GM21447 (cell line): ENCODE measurements around the gene RAET1G.
"Not testable (repeated sequence)": the region's sequence is repeated elsewhere in the genome, so short reads cannot be mapped to it uniquely, and the experiment has no call there.

ENCODE experiments used
- ATAC-seq: cut with Tn5 transposase; IDR thresholded peaks from one replicate; pipeline ENCODE4 v1.9.1; 2021; ENCODE audit not compliant: unreplicated experiment

RAET1G gene

DNA sequence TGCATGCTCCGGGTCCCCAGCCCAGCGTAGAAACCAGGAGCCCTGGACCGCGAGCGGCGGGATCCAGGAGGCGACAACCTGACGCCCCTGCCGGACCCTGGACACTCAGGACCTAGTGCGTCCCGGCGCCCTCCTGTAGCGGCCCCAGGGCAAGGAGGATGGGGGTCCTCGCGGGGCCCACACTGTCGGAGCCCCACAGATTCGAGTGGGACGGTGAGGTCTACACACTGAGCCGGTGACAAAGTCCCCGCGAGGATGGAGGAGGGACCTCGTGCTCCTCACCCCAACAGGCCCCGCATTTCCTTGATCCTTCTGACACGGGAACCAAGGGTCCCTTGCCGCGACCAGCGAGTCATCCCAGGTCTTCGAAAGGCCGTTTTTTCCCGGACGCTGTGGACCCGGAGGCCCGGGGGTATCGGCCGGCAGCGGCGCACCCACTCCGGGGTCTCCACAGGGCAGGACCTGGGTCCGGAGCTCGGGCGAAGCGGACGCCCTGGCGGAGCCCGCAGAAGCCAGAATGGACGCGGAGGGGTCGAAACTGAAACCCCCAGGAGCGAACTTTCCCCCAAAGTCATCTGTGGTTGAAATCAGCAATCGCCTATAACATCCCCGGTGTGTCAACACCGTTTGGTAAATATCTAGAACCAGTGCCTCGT is 31.5 kb upstream of the RAET1G start:
- ATAC-seq, result not testable (repeated sequence)

DNA sequence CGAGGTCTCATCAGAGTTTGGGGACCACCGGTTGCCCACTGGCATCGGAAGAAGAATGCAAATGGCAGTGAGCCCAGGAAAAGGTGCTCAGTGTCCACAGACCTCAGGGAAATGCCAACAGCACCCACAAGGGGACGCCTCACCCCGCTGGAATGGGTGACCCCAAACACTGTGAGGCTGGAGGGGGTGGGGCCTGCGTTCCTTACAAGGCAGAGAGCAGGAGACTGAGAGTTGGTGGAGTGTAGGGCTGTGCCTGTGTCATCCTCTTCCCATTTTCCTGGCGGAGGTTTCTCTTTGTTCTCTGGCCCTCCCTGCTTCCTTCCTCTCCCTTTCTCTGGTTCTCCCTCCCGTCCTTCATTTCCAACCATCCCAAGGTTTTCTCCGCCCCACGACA is 31.0 kb upstream of the RAET1G start:
- not testable (repeated sequence) for ATAC-seq

DNA sequence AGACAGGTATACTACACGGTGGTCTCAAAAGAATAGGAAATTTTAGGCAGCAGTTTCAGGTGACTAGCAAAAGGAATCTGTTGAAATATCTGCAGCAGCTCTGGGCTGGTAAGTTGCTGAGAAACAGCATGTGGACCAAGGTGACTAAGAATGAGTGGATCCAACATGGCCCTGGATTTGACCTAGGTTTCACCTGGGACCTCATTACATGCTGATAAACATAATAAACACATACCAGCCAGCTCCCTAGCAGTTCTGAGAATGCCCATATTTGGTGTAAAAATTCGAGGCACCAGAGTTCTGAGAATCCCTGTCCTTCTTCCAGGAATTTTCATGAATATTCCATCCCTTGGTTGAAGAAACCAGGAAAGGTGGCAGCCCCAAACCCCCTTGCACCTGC is 30.5 kb upstream of the RAET1G start:
- not testable (repeated sequence) for ATAC-seq

DNA sequence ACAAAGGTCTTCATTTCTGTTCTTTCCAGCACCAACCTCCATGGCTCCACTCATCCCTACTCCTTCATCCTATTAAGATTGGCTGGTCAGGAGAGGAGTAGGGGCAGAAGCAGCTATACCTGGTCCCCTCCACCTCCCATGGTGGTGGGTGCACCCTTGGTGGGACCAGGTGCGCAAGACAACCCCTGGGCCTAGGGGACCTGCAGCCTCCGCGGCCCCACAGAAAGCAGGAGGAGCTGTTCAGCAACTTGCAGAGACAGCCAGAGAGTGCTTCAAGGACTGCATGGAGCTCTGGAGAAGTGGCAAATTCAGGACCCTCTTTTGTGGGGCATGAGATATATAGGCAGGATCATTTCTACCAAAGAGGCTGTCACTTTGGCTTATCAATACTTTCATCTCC is 28.7 kb upstream of the RAET1G start:
- no peak for ATAC-seq

DNA sequence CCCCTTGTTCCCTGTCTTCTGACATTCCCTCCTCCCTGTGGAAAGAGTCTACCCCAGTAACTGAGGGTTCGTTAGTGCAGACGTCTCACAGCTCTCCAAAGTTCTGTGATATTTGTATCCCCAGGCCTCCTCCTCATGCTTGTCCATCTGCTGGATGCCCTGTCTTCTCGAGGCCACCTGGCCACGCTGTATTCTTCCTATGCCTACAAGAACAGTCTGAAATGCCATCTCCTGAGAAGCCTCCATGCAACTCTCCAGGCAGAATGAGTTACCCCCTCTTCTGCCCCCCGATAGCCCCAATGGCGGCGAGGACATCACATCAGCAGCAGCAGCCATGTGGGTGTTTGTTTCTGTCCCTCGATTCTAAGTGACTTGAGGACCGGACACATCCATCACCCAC is 28.2 kb upstream of the RAET1G start:
- no peak for ATAC-seq

DNA sequence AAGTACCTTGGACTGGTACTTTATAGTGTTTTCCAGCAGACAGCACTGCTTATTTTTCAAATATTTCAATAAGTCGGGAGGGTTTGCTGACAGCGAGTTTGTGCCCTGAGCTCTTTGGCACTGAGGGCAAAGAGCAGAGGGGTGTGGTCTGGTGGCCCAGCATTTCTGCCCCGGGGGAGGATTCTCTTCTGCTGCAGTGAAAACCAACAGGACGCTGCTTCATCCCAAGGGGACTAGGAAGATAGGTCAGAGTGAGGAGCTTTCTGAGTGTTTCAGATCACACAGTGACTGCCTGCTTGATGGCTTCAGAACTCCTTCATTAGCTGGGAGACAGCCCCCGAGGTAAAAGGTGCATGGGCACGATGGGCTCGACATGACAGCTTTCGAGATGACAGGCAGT is 27.5 kb upstream of the RAET1G start:
- ATAC-seq, result no peak

DNA sequence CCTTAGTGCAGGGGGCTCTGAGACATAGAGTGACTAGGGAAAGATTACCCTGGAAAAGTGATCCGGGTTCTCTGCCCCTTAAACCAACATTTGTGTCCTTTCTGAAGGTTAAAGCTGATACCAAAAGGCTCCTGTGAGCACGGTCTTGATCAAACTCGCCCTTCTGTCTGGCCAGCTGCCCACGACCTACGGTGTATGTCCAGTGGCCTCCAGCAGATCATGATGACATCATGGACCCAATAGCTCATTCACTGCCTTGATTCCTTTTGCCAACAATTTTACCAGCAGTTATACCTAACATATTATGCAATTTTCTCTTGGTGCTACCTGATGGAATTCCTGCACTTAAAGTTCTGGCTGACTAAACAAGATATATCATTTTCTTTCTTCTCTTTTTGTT is 25.7 kb upstream of the RAET1G start:
- ATAC-seq, result no peak

DNA sequence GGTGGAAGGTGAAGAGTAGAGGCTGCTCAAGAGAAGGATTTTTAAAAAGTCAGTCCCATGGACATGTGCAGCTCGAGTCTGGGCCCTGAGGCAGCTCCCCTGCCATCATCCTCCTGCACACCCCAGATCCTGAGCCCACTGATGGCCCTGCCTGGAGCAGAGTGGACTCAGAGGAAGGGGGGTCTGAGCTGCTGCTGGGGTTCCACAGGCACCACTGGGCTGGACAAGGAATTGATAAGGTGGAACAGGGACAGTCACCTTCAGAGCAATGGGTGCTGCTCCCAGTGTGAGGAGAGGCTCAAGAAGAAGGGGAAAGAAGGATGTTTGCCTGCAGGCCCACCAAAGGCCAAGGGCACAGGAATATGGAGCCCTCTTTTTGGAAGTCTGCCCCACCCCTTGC is 25.1 kb upstream of the RAET1G start:
- no peak for ATAC-seq

DNA sequence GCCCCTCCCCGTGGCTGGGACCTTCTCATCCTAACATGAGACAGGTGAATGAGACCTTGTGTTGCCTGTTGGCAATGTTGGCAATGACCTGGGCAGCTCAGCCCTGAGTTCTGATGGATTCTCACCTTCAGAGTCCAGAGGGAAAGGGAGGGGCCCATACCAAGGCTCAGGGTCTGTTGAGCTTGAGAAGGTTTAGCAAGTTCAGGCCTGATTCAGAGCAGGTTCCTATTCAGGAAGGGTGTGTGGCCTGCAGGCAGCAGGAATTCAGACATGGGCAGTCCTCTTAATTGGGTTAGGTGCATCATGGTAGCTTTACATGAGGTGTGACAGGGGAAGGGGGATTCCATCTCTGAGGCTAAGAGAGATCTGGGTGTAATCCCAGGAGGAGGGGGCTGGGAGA is 24.6 kb upstream of the RAET1G start:
- ATAC-seq, result not testable (repeated sequence)

DNA sequence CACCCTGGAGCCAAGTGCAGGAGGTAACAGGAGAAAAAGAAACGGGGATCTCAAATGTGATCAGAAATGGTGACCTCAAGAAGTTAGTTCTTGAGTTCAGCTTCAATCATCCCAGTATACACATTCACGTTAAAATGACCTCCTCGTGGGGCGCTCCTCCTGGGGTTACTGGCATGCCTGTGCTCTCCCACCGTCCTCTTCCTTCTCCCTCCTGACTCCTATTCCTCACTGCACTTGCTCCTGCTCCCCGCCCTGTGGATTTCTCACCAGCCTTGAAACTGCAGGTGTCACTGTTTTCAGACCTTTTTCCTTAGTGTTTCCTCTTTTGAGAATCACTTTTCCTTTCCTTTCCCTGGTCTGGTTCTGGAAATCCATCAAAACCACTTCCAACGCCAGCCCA is 23.7 kb upstream of the RAET1G start:
- not testable (repeated sequence) for ATAC-seq

DNA sequence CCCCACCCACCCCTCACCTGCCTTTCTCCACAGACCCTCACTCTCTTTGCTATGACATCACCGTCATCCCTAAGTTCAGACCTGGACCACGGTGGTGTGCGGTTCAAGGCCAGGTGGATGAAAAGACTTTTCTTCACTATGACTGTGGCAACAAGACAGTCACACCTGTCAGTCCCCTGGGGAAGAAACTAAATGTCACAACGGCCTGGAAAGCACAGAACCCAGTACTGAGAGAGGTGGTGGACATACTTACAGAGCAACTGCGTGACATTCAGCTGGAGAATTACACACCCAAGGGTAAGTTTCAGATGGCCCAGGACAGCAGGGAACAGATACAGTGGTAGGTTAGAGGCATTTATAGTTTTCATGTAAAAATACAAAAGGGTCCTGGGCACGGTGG is 22.4 kb upstream of the RAET1G start:
- not testable (repeated sequence) for ATAC-seq

DNA sequence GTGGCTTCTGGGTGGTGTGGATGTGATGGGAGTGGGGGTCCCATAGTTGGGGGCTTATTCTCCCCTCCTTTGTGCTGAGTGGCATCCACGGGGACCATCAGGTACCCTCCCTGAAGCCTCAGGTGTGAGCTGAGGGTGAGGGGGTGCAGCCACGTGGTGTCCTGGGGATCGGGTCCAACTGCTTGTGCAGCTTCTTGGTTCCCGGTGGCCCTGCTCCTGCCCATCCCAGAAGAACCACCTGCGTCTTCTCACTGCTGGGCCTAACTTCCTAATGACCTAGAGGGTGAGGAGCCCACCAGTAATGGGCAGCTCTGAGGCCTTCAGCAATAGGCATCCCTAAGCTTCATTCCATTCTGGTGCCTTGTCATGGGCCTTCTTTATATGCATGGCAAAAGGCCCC is 20.4 kb upstream of the RAET1G start:
- ATAC-seq, result not testable (repeated sequence)

DNA sequence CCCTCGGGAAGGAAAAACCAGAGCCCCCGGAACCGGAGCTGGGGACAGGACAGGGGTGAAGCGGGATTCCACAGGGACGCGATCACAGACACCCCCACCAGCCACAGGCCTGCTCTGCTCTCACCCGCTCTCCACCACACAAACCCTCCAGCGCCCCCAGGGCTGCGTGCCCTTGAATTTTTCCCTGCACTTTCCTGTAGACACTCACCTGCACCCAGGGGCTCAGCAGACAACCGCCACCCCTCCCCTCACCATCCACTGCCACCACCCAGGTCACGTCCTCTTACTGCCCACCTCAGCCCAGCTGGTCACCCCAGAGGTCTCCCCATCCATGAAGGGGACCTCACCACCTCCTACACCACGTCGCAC is 19.5 kb upstream of the RAET1G start:
- ATAC-seq, result no peak

DNA sequence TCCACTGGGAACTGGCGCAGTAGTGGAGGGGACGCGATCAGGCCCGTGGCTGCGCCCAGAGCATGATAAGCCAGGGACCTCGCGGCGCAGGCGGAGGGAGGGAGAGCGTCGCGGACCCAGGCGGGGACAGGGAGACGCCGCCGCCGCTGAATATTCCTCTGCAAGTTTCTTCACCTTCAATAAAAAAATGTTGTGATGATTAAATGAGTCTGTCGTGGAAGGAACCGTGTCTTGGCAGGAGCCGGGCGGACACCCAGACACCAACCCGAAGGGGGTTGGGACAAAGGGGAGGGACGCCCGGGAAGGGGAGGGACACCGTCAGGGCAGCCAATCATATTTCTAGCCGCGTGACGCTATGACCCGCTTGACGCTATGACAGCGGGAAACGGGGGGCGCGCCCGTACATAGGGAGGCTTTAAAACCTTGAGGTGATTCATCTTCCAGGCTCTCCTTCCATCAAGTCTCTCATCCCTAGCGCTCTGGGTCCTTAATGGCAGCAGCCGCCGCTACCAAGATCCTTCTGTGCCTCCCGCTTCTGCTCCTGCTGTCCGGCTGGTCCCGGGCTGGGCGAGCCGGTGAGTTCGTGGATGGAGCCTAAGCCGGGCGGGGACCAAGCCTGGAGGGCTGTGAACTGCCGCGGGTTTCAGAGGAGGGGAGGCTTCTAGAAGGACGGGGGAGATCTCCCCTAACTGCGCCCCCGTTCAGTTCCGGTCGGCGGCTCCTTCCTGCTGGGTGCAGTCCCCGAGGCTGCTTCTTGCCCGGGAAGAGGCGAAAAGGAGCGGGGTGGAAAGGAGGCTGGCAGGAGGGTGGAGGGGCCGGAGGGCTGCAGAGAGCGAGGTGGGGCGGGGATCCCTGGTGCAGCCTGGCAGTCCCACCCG is 18.9 kb upstream of the RAET1G start, which contains the start of gene ULBP2:
Gene ULBP2, plus strand, starts transcription at position 432 of the 878 bp plus-strand sequence. Its CDS starts 59 bp downstream, at position 491.
- ATAC-seq, result no peak

DNA sequence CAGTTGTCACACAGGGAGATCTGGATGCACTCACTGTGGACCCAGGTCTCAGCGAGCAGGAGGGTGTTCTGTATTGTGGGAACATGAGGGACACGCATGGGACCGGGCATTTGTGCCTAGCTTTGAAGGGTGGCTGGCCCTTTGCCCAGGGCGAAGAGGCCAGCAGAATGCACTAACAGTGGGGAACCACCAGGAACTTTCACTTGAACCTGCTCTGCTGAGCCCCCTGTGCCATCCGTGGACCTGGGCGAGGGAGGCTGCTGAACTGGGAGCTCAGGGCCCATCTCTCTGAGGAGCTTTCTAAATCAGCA is 17.7 kb upstream of the RAET1G start:
- no peak for ATAC-seq

DNA sequence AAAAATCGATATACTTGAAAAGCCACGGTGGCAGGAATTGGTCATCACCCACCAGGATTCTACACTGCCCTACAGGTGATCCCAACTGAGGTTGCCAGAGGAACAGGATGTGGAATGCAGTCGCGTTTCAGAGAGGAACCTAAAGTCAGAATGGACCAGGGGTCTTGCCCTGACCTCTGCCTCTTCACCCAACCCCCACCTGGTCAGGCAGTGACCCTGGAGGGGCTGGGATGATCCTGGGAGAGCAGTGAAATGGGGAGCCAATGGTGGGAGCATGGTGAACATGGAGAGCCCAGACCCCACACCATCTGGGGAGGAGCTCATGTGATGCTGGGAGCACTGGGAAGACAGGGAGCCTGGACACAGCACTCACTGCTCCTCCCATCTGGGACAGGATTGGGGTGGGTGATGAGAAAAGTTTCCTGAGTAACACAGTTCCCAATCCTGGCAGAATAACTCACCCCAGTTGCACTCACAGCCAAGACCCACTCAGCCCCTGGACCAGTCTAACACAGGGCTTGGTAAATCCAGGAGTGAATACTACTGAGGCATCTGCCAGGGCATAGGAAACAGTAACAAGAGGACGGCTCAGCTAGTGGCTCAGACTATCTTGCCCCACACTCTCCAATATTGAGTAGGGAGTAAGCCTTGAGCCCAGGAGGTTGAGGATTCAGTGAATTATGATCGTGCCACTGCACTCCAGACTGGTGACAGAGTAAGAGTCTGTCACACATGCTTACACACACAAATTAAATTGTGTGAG is 17.2 kb upstream of the RAET1G start:
- no peak for ATAC-seq

DNA sequence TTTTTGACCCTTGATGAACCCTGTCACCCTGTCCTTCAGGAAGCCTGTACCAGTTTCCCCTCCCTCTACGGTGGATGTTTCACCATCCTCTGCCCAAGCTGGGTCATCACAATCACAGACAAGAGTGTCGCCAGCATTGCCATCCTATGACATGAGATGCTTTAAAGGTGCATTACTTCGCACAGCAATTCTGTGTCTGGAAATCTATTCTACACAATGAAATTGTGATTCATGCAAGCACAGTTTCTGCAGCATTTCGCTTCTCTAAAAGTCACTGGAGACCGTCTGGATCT is 16.4 kb upstream of the RAET1G start:
- ATAC-seq, result no peak

DNA sequence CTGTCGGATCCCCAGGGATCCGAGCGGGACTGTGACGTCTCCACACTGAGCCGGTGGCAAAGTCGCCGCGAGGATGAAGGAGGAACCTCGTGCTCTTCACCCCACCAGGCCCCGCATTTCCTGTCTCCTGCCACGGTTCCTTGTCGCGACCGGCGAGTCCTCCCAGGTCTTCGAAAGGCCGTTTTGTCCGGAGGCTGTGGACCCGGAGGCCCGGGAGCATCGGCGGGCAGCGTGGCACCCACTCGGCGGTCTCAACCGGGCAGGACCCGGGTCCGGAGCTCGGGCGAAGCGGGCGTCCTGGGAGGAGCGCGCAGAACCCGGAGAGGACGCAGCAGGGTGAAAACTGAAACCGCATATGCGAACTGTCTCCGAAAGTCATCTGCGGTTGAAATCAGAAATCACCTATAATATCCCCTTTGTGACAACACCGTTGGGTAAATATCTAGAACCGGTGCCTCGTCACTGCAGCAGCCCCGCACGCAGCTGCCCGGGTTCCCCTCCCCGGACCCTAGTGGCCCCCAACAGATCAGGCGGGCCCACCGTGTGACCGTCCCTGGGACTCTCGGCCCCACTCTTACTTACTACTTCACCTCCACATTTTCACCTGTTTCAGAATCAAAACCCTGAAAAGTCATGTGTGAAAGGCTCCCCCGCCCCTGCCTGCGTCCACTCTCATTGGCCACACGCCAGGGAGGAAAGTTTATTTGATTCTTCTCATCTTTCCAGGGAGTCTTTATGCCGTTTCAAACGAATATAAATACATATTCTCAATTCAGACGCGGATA is 15.8 kb upstream of the RAET1G start:
- peak; percentile 86 for ATAC-seq

DNA sequence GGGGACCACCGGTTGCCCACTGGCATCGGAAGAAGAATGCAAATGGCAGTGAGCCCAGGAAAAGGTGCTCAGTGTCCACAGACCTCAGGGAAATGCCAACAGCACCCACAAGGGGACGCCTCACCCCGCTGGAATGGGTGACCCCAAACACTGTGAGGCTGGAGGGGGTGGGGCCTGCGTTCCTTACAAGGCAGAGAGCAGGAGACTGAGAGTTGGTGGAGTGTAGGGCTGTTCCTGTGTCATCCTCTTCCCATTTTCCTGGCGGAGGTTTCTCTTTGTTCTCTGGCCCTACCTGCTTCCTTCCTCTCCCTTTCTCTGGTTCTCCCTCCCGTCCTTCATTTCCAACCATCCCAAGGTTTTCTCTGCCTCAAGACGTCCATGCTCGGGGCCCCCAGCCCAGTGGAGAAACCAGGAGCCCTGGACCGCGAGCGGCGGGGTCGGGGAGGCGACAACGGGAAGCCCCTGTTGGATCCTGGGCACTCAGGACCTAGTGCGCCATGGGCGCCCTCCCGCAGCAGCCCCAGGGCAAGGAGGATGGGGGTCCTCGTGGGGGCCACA is 15.2 kb upstream of the RAET1G start:
- ATAC-seq, result not testable (repeated sequence)

DNA sequence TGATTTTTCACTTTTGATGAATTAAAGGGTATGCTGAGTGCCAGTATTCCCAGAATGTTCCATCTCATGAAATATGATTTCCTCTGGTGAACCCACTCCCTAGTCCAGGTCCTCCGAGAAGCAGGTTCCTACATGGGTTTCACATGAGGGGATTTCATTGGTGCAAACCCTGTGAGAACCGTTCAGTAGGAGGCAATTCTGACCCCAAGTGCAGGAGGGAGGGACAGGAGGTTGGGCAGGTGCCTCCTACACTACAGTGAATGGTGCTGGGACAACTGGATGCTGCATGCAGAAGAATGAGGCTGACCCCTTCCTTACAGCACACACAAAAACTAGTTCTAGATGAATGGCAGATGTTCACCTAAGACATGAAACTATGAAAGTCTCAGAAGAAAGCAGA is 13.8 kb upstream of the RAET1G start:
- no peak for ATAC-seq

DNA sequence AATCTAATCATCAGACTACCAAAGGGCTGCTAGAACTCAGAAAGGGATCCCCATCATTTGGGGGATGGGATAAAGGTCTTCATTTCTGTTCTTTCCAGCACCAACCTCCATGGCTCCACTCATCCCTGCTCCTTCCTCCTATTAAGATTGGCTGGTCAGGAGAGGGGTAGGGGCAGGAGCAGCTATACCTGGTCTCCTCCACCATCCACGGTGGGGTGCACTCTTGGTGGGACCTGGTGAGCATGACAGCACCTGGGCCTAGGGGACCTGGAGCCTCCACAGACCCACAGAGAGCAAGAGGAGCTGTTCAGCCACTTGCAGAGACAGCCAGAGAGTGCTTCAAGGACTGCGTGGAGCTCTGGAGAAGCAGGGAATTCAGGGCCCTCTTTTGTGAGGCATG is 12.7 kb upstream of the RAET1G start:
- ATAC-seq, result no peak
